ENCODE measurements around the gene EPAS1.

DNA sequence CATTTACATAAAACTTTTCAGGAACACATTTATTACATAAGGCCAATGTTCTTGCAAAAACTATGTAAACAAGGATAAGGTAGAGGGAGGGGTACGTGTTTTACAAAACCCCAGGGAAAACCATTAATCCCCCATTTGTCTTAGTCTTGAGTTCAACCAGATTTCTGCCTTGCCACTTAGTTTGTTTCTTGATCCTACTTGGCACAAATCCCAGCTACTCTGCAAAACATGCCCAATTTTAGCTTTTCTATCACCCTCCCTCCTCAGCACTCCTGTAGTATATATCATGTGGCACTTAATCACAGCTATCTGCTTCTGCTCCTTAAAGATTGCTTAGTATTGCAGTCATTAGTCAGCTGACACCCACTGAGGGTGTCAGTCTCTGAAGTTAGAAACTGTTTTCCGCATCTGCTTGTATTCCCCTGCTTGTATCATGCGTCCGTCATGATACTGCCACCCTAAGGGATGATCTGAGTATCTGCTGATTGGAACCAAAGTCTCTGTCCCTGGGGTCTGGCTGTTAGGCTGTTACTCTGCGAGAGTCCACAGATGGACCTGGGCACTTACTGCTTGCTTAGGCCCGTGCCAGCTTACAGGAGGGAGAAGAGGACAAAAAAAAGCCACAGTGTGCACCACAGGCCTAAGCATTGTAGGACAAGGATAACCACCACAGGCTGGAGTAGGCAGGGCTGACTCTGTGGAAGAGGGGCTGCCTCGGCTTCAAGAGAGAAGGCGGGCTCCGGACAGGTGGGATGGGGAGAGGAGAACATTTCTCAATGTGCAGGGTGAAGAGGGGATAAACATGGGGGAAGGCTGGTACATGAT is 82.2 kb downstream of the EPAS1 start:
- no peak for TF ChIP-seq POLR2A (IDR thresholded peaks at IDR 0.05; ENCODE audit: low read length)
- TF ChIP-seq GATA1 (IDR thresholded peaks at IDR 0.05; ENCODE audit: low read depth, low read length), result no peak

Data from erythroblast (primary cell).